Caco-2 (cell line): Measurements from ENCODE around the gene USP40. TPM values are rescaled to one million over a fixed set of nuclear protein-coding genes. Genes with fewer than 3 reads are reported as not detected.
"Not testable (repeated sequence)": the region's sequence is repeated elsewhere in the genome, so short reads cannot be mapped to it uniquely, and the experiment has no call there.

Experiments
- BruUV-seq: library from RNA; stranded (reverse); fragments of 400-500 nt; replicated peaks from 2 replicates; lab custom pipeline; 2021; lab: Mats Ljungman, UMichigan
- CTCF ChIA-PET: fragments of 300-600 bp; sonication (Branson Sonifier 250); formaldehyde crosslinking; loops from one replicate; lab custom pipeline; 2022; ENCODE audit warnings: antibody characterized with exemption; lab: Charles Lee
- POLR2A ChIA-PET: fragments of 300-600 bp; sonication (Branson Sonifier 250); formaldehyde crosslinking; loops from one replicate; lab custom pipeline; 2022; ENCODE audit warnings: antibody characterized with exemption; lab: Charles Lee
- DNase-seq, 2 experiments: peaks; one replicate each; pipeline versions ENCODE4 v3.0.0 to v3.0.0-alpha.2; 2020 to 2022
- H3K27me3 ChIP-seq: replicated peaks from 2 replicates; pipeline ENCODE4 v1.6.0; 2011; ENCODE audit warnings: low read length; ENCODE audit not compliant: control insufficient read depth, insufficient read depth
- H3K36me3 ChIP-seq: 2 replicates; pipeline ENCODE4 v1.5.1; 2011; ENCODE audit warnings: low read length; ENCODE audit not compliant: control insufficient read depth, insufficient read depth
- H3K4me1 ChIP-seq: fragments of 250-450 bp; sonication (Bioruptor Pico); 2 replicates; pipeline ENCODE4 v1.5.1; 2020; ENCODE audit warnings: mild to moderate bottlenecking
- H3K4me3 ChIP-seq: 2 replicates; pipeline ENCODE4 v1.5.1; 2011; ENCODE audit warnings: low read depth, mild to moderate bottlenecking, control low read depth, low read length
- H3K9me3 ChIP-seq: fragments of 250-450 bp; sonication (Bioruptor Pico); 2 replicates; pipeline ENCODE4 v1.5.1; 2020; ENCODE audit warnings: mild to moderate bottlenecking, moderate library complexity
- H3K27ac Mint-ChIP-seq: one replicate; pipeline ENCODE4 v1.8.0; 2022; ENCODE audit warnings: mixed read lengths; ENCODE audit not compliant: unreplicated experiment
- H3K27me3 Mint-ChIP-seq: one replicate; pipeline ENCODE4 v1.8.0; 2022; ENCODE audit warnings: mixed read lengths; ENCODE audit not compliant: insufficient read depth, unreplicated experiment
- H3K36me3 Mint-ChIP-seq: one replicate; pipeline ENCODE4 v1.8.0; 2022; ENCODE audit warnings: mild to moderate bottlenecking, mixed read lengths; ENCODE audit not compliant: insufficient read depth, unreplicated experiment
- H3K4me1 Mint-ChIP-seq: one replicate; pipeline ENCODE4 v1.8.0; 2022; ENCODE audit warnings: low read depth, mixed read lengths; ENCODE audit not compliant: unreplicated experiment
- H3K4me3 Mint-ChIP-seq: one replicate; pipeline ENCODE4 v1.8.0; 2022; ENCODE audit warnings: mild to moderate bottlenecking, moderate library complexity, mixed read lengths; ENCODE audit not compliant: unreplicated experiment
- H3K9me3 Mint-ChIP-seq: one replicate; pipeline ENCODE4 v1.8.0; 2022; ENCODE audit warnings: mixed read lengths; ENCODE audit not compliant: unreplicated experiment
- CTCF ChIP-seq, 2 experiments: fragments of 200-600 bp in 1 of 2; IDR thresholded peaks; 1 replicate in 1 of 2; 2 replicates in 1 of 2; pipeline versions ENCODE4 v1.5.1 to v1.8.0; 2011 to 2022; ENCODE audit warnings: antibody characterized with exemption in 1 of 2, control low read depth in 1 of 2, inconsistent platforms in 1 of 2, low read depth in 1 of 2, low read length in 1 of 2, mild to moderate bottlenecking in 1 of 2, moderate library complexity in 1 of 2; ENCODE audit not compliant: insufficient read depth in 1 of 2, severe bottlenecking in 1 of 2, unreplicated experiment in 1 of 2
- intact Hi-C: fragments of 100-400 bp; cut with micrococcal nuclease; formaldehyde crosslinking; loops from one replicate; pipeline ENCODE4 v1.10.0; 2022; ENCODE audit not compliant: unreplicated experiment
- total RNA-seq: library from RNA; stranded (reverse); gene quantifications from 2 replicates; pipeline ENCODE4 v1.2.3, GENCODE V29; 2022

The USP40 gene
- total RNA-seq, 1 experiment from 2014 or later = 27.8 TPM

DNA sequence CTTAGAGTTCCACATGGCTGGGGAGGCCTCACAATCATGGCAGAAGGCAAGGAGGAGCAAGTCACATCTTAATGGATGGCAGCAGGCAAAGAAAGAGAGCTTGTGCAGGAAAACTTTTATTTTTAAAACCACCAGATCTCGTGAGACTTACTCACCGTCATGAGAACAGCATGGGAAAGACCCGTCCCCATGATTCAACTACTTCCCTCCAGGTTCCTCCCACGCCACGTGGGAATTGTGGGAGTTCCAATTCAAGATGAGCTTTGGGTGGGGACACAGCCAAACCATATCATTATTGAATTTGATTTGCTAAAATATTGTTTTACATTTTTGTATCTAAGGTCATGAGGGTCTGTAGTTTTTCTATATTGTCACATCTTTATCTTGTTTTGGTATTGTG, 10.8 kb upstream of the USP40 start:
- H3K4me1 Mint-ChIP-seq, DNase-seq, H3K27ac Mint-ChIP-seq, H3K4me1 ChIP-seq, H3K9me3 Mint-ChIP-seq, H3K27me3 ChIP-seq, H3K4me3 ChIP-seq, CTCF ChIA-PET, H3K36me3 Mint-ChIP-seq, H3K4me3 Mint-ChIP-seq, BruUV-seq, H3K36me3 ChIP-seq, H3K9me3 ChIP-seq, POLR2A ChIA-PET, intact Hi-C loops, H3K27me3 Mint-ChIP-seq: not testable (repeated sequence)

DNA sequence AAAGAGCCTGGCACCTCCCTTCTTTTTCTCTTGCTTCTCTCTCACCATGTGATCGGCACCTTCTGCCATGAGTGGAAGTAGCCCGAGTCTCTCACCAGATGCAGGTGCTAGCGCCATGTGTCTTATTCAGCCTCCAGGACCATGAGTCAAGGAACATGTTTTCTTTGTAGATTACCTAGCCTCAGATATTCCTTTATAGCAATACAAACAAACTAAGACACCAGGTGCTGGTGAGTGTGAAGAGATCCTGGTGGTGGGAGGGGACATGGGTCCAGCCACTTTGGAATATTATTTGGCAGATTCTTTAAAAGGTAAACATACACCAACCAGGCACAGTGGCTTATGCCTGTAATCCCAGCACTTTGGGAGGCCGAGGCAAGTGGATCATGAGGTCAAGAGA, 5.9 kb upstream of the USP40 start:
- H3K36me3 ChIP-seq = no peaks in the 10 kb centered on the region
- POLR2A ChIA-PET = no interaction called here
- H3K9me3 ChIP-seq = no peaks in the 10 kb centered on the region
- BruUV-seq = no TSS peak
- H3K4me3 Mint-ChIP-seq = no peak overlapping the region
- no peak overlapping the region for H3K4me3 ChIP-seq
- no peaks in the 10 kb centered on the region for H3K9me3 Mint-ChIP-seq
- H3K4me1 ChIP-seq = no peaks in the 10 kb centered on the region
- H3K27ac Mint-ChIP-seq = no peak overlapping the region
- peaks cover 2% of the 10 kb centered on the region for H3K27me3 Mint-ChIP-seq
- TF ChIP-seq CTCF (IDR thresholded peaks at IDR 0.05; ENCODE audit: insufficient read depth in 1 of 2, low read depth in 1 of 2, low read length in 1 of 2, severe bottlenecking in 1 of 2, unreplicated experiment in 1 of 2) = no peak
- H3K4me1 Mint-ChIP-seq = peaks cover 13% of the 10 kb centered on the region
- CTCF ChIA-PET = no interaction called here
- no peaks in the 10 kb centered on the region for H3K36me3 Mint-ChIP-seq
- H3K27me3 ChIP-seq = no peaks in the 10 kb centered on the region
- intact Hi-C loops = no loop called here
- DNase-seq = no peak

- no TSS peak for BruUV-seq
- no peak for DNase-seq
- H3K36me3 Mint-ChIP-seq = peaks cover 3% of the 10 kb centered on the region
- H3K4me1 Mint-ChIP-seq = peaks cover 13% of the 10 kb centered on the region
- Histone ChIP-seq H3K4me1 (no peaks in the 10 kb centered on the region), H3K27me3 (no peaks in the 10 kb centered on the region), H3K36me3 (no peaks in the 10 kb centered on the region), H3K4me3 (no peak overlapping the region), H3K9me3 (no peaks in the 10 kb centered on the region)
- H3K27ac Mint-ChIP-seq = no peak overlapping the region
- no peaks in the 10 kb centered on the region for H3K9me3 Mint-ChIP-seq
- H3K4me3 Mint-ChIP-seq = no peak overlapping the region
- intact Hi-C loops = no loop called here
- ChIA-PET CTCF (no interaction called here), POLR2A (no interaction called here)
- TF ChIP-seq CTCF (IDR thresholded peaks at IDR 0.05; ENCODE audit: insufficient read depth in 1 of 2, low read depth in 1 of 2, low read length in 1 of 2, severe bottlenecking in 1 of 2, unreplicated experiment in 1 of 2) = no peak
- H3K27me3 Mint-ChIP-seq = peaks cover 2% of the 10 kb centered on the region
Measured at GRCh38 chr2:233571462-233571861, 4.9 kb upstream of the USP40 start.

DNA sequence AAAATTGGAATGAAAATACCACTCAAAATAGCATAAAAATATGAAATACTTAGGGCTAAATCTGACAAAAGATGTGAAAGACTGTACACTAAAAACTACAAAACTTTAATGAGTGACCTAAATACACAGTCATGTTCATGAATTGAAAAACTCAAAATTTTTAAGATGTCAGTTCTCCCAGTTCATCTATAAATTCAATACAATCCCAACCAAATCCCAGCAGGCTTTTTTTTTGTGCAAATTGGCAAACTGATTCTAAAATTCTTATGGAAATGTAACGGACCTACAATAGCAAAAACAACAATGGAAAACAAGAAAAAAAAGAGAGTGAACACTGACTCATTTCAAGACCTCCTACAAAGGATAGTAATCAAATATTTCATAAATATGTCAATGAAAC, 4.4 kb upstream of the USP40 start:
- Histone ChIP-seq H3K4me1 (no peaks in the 10 kb centered on the region), H3K9me3 (no peaks in the 10 kb centered on the region), H3K27me3 (no peaks in the 10 kb centered on the region), H3K4me3 (no peak overlapping the region), H3K36me3 (no peaks in the 10 kb centered on the region)
- no peak overlapping the region for H3K27ac Mint-ChIP-seq
- DNase-seq = no peak
- H3K4me1 Mint-ChIP-seq = peaks cover 13% of the 10 kb centered on the region
- peaks cover 6% of the 10 kb centered on the region for H3K36me3 Mint-ChIP-seq
- ChIA-PET POLR2A (no interaction called here), CTCF (no interaction called here)
- intact Hi-C loops = no loop called here
- no peak overlapping the region for H3K4me3 Mint-ChIP-seq
- peaks cover 2% of the 10 kb centered on the region for H3K27me3 Mint-ChIP-seq
- no peak for TF ChIP-seq CTCF (IDR thresholded peaks at IDR 0.05; ENCODE audit: insufficient read depth in 1 of 2, low read depth in 1 of 2, low read length in 1 of 2, severe bottlenecking in 1 of 2, unreplicated experiment in 1 of 2)
- no TSS peak for BruUV-seq
- no peaks in the 10 kb centered on the region for H3K9me3 Mint-ChIP-seq
